ENCODE measurements around the gene KLHL30.

The KLHL30 gene

DNA sequence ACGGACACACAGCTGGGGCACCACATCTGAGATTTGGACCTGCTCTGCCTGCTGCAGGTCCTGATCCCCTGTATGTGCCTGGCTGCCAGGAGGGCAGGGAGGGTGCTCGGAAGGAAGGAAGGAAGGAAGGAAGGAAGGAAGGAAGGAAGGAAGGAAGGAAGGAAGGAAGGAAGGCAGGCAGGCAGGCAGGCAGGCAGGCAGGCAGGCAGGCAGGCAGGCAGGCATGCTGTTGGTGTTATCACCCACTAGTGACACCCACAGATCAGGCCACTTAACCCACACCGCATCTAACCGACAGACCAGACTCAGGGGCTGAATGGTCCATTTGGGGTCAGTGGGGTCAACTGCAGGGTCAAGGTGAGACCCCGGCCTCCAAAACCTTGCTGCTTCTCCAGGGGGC, 5.8 kb downstream of the KLHL30 start:
- DNase-seq (ENCODE audit: extremely low read depth in 1 of 2, low read depth in 1 of 2), result no peak

- no peak for DNase-seq (ENCODE audit: extremely low read depth in 1 of 2, low read depth in 1 of 2)
Observed at GRCh38 chr2:238145046-238145445, 6.6 kb downstream of the KLHL30 start.

- no peak for DNase-seq (ENCODE audit: extremely low read depth in 1 of 2, low read depth in 1 of 2)
Observed at GRCh38 chr2:238145851-238146250, 7.4 kb downstream of the KLHL30 start.

GRCh38 chr2:238146884-238147544, 8.5 kb downstream of the KLHL30 start:
- DNase-seq (ENCODE audit: extremely low read depth in 1 of 2, low read depth in 1 of 2), result no peak

DNA sequence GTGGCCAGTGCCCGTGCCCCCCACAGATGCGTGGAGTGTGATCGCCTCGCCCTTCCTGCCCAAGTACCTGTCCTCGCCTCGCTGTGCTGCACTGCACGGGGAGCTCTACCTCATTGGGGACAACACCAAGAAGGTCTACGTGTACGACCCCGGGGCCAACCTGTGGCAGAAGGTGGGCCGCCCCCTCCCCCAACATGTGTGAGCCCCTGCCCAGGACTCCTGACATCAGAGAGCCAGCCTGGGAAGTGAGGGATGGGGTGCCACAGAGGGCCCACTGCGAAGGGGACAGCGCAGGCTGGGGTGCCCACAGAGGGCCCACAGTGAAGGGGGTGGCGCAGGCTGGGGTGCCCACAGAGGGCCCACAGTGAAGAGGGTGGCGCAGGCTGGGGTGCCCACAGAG, 10.5 kb downstream of the KLHL30 start:
- DNase-seq (ENCODE audit: extremely low read depth in 1 of 2, low read depth in 1 of 2), result no peak

GRCh38 chr2:238149841-238150572, 11.5 kb downstream of the KLHL30 start:
- no peak for DNase-seq (ENCODE audit: extremely low read depth in 1 of 2, low read depth in 1 of 2)

DNA sequence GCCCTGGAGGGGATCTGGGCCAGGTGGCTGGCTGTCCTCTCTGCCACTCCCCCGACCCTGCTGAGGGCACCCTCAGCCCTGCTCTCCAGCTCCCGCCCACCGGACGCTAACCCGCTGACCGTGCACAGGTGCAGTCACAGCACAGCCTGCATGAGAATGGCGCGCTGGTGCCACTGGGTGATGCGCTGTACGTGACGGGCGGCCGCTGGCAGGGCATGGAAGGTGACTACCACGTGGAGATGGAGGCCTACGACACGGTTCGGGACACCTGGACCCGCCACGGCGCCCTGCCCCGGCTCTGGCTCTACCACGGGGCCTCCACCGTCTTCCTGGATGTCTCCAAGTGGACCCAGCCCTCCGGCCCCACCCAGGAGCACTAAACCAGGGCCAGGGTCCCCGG, 12.2 kb downstream of the KLHL30 start:
- no peak for DNase-seq (ENCODE audit: extremely low read depth in 1 of 2, low read depth in 1 of 2)

- DNase-seq (ENCODE audit: extremely low read depth in 1 of 2, low read depth in 1 of 2), result no peak
Observed at GRCh38 chr2:238151205-238151604, 12.7 kb downstream of the KLHL30 start.

DNA sequence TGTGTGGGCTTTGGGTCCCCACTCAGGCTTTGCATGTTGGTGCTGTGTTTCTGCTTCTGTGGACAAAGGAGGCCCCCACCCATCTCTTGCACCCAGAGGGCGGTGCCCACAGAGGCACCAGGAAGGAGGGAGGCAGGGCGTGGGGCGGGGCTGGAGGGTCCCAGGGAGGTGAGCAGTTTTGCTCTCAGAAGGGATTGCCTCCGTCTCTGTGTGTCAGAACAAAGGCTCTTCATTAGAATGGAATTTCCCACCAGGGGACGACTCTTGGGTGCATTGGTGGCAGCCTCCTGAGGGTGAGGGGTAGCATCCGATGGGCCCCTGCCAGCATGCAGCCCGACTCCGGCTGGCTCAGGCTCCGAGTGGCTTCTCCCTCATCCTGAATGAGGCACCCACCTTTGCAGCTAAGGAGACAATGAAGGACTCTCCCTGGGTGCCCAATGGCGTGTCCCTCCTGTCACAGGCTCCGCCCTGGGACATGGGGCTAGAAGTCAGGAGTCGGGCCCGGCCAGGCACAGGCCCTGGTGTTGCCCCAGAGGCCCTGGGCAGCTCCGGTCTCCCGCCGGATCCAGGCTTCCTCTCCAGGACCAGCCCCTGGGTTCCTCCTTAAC, 13.3 kb downstream of the KLHL30 start:
- DNase-seq (ENCODE audit: extremely low read depth in 1 of 2, low read depth in 1 of 2), result no peak

GRCh38 chr2:238152771-238153688, 14.6 kb downstream of the KLHL30 start:
- no peak for DNase-seq (ENCODE audit: extremely low read depth in 1 of 2, low read depth in 1 of 2)

DNA sequence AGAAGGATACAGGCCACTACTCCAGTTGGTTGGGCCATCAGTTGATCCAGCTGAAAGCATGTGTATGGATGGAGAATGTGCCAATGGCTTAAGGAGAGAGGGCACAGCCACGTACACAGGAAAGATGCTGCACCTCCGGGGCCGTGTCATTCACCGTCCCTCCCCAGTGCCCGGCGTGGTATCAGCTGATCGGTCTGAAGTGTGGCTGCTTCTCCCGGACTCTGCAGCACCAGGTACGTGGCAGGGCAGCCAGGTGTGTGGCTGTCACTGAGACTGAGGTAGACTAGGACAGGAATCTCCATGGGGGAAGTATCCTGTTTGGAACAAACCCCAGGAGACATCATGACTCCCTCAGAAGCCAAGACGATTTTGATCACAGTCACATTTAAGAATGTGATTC, 16.1 kb downstream of the KLHL30 start:
- no peak for DNase-seq (ENCODE audit: extremely low read depth in 1 of 2, low read depth in 1 of 2)

GRCh38 chr2:238155051-238155760, 16.7 kb downstream of the KLHL30 start:
- DNase-seq (ENCODE audit: extremely low read depth in 1 of 2, low read depth in 1 of 2), result no peak

- DNase-seq (ENCODE audit: extremely low read depth in 1 of 2, low read depth in 1 of 2), result no peak
Observed at GRCh38 chr2:238155761-238156694, 17.6 kb downstream of the KLHL30 start.

DNA sequence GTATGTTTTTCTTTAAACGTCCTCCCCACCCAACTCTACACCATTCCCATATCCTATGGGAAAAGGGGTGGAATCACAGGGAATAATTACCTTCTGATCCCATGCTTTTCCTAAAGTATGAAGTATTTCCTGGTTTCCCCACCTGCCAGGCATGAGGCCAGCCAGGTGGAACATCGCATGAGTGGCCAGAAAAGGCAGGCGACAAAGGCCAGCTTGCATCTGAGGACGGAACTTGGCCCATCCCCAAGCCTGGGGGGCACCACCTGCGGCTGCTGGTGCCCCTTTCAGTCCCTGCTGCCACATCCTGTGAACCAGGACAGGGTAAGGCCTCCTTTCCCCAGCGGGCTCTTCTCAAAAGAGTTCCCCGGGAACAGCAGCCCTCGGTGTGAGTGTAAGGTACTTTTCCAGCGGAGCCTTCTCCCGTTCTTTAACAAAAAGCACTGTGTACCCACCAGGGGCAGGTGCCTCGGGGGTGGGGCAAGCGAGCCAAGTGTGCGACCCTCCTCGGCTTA, 19.1 kb downstream of the KLHL30 start:
- no peak for DNase-seq (ENCODE audit: extremely low read depth in 1 of 2, low read depth in 1 of 2)

DNA sequence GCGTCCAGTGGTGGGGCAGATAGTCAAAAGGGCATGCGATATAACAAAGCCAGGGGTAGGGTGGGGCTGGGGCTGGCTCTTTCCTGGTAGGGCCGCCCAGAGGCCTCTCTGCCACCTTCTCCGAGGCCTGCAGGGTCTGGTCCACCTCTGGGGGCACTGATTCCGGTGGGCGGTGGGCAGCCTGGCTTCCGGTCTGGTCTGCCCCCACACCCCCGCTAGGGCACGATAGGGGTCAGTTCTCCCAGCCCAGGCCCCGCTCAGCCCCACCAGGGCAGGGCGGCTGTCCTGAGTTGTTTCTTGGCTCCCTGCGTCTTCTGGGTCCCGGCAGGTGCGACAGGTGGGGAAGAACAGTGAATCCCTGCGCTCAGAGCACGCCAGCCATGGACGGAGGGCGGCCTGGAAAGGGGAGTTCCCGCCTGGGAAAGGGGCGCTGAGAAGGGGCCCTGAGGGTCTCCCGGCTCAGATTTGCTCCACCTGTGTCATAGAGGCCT, 19.6 kb downstream of the KLHL30 start:
- DNase-seq (ENCODE audit: extremely low read depth in 1 of 2, low read depth in 1 of 2), result no peak

DNA sequence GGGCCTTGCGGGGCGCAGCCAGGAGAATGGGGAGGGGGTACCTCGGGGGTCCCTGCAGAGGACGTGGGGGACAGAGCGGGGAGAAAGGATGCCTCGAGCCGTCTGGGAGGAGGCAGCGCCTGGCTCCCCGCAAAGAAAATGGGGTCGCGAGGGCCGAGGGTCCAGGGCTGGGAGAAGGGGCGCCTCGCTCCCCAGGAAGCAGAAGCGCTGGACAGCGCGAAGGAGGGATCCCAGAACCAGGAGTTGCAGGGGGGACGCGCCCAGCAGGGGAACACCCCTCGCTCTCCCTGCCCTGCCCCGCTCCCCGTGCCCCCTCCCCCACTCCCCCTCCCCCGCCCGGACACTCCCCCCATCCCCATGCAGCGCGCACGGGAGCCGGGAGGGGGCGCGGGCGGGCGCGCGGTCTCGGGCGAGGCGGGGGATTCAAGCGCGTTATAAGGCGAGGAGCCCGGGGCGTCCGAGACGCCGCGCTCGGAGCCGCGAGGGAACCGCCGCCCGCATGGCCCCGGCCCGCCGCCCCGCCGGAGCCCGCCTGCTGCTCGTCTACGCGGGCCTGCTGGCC, 20.1 kb downstream of the KLHL30 start, which contains the start of gene ERFE:
Gene ERFE (plus strand): TSS at position 462 of the 562 bp plus-strand sequence. CDS start 38 bp downstream, at position 500.
- DNase-seq (ENCODE audit: extremely low read depth in 1 of 2, low read depth in 1 of 2), result peak in 1 of 2 donors; percentile 18

DNA sequence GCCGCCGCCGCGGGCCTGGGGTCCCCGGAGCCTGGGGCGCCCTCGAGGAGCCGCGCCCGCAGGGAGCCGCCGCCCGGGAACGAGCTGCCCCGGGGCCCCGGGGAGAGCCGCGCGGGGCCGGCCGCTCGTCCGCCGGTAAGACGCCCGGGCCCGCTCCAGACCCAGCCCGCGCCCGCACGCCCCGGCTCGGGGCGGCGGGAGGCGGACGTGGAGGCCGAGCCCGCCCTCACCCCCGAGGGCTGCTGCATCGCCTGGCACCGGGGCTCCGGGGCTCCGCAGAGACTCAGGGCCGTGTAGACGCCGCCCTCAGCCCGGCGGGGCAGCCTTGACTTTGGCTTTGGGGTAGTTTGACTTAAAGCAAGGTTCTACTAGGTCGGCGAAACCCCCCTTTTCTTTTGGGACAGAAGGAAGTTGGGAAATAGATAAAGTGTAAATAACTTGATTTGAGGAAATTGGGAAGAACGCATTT, 20.6 kb downstream of the KLHL30 start:
- peak in 1 of 2 donors; percentile 5 for DNase-seq (ENCODE audit: extremely low read depth in 1 of 2, low read depth in 1 of 2)

GRCh38 chr2:238159661-238160205, 21.3 kb downstream of the KLHL30 start:
- no peak for DNase-seq (ENCODE audit: extremely low read depth in 1 of 2, low read depth in 1 of 2)
